ENCODE data around the gene OR52N4.
"Not testable (repeated sequence)": the region's sequence is repeated elsewhere in the genome, so short reads cannot be mapped to it uniquely, and the experiment has no call there.

Gene OR52N4

DNA sequence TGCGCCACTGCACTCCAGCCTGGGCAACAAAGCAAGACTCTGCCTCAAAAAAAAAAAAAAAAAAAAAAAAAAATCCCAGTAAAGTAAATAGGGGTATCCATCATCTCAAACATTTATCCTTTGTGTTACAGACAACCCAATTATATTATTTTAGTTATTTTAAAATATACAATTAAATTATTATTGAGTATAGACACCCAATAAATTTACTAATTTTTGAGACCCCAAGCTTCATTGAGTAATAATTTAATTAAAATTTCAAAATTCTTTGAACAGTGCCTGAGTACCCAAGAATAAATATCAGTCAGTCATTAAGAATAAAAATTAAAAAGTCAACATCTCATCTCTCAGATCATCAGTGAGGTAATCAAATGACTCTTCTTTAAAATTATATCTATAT, at the start of gene OR52N4:
Gene OR52N4, plus strand, starts transcription at position 301 of the 400 bp plus-strand sequence. CDS start 498 bp downstream, outside the sequence.
- no peak for DNase-seq

DNA sequence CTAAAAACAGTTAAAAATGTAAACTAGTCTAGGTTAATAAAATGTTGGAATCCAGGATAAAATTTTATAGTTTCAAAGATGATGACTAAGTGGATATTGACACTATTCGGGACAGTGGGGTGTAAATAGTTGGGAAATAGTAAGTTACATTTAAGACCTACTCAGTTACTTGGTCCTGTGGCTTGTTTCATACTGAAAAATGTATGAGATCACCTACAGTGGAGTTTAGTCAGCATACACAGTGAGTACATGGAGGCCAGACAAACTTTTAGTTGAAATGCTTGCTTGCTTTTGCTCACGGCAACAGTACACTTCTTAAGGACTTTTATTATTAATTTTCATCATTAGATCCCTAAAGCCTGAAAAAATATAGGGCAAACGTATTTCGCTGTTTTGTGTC, 48.4 kb upstream of the OR52N4 start:
- DNase-seq = no peak

DNA sequence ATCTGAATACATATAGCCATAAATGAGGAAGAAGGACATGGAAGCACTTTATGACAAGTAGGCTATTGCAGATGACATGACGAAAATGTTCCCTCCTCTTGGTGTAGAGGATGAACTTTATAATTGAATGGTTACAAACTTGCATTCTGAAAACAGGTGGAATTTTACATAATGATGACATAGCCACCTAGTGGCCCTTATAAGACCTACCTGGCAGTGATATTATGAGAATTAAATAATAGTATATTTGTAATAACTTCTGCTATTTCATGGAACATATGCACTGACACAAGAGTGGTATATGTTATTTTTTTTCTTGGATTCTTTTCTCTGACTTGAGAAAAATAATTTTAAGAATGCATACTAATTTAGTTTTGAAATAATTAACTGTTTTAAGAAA, 41.5 kb upstream of the OR52N4 start:
- no peak for DNase-seq

DNA sequence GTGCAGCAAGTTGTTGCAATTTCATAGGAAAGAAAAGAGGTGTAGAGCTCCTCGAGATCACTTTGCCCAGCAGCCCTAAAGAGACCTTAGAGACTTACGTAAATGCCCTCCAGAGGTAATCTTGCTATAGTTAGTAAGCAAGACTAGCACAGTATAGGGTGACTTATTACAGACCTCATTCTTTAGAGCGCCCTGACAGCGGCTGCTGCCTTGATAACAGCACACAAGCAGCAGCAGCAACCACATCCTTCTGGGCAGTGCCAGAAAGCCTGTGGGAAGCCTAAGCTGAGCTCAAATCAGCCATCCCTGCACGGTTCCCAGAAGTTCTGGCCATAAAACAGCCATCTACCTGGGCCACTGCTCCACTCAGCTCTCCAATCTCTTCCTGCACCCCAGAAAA, 40.3 kb upstream of the OR52N4 start:
- DNase-seq = no peak

- DNase-seq = not testable (repeated sequence)
These were observed 37.5 kb upstream of the OR52N4 start for GRCh38 chr11:5716518-5716917.

GRCh38 chr11:5719703-5720495, 34.1 kb upstream of the OR52N4 start:
- DNase-seq = no peak

DNA sequence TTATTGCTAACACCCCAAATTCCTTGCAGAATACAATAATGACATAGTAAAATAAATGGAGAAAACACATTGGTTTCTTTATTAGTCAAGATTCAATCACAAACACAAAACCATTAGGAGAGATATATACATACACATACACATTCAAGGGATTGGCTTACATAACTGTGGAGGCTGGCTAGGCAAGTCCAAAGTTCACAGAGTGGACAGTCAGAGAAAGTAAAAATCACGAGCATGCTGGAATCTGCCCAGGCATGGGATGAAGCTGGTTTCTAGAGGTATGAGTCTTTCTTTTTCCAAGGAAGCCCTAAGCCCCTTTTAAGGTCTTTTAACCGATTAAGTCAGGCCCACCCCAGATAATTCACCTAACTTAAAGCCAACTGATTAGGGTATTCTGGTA, 31.4 kb upstream of the OR52N4 start:
- no peak for DNase-seq

DNA sequence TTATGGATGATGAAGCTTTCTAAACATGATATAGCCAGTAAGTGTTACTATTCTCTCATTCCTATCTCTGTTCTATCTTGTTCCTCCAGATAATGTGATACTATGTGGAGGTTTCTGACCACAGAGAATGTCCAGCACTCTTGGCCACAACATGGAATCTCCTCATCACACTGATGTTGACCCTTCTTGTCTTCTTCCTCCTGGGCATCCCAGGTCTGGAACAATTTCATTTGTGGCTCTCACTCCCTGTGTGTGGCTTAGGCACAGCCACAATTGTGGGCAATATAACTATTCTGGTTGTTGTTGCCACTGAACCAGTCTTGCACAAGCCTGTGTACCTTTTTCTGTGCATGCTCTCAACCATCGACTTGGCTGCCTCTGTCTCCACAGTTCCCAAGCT, 27.7 kb upstream of the OR52N4 start:
- DNase-seq = no peak

GRCh38 chr11:5727691-5728090, 26.4 kb upstream of the OR52N4 start:
- no peak for DNase-seq

- no peak for DNase-seq
These were observed 17.6 kb upstream of the OR52N4 start, which contains the start of gene OR56B1 for GRCh38 chr11:5736396-5736795. Gene OR56B1 (plus strand): TSS chr11:5736448. CDS start chr11:5736517, 69 bp downstream.

GRCh38 chr11:5737091-5737490, 17.0 kb upstream of the OR52N4 start:
- no peak for DNase-seq

- no peak for DNase-seq
These were observed 16.2 kb upstream of the OR52N4 start for GRCh38 chr11:5737670-5738392.

DNA sequence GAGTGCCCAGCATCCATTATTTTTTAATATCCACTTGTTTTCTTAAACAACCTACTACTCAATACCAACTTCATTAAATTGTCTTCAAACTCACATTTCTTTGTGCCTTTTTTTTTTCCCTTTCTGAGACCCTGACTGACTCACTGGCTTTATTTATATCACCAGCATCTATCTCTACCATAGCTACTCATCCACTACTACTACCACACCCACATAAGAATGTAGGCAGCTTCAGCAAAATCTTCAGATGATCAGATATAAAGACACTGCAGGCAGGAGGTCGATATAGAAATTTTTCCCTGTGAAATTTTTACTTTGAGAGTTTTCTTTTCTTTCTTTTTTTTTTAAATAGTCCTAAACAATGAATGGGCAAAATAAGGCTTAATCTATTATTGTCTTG, 15.6 kb upstream of the OR52N4 start:
- no peak for DNase-seq

DNA sequence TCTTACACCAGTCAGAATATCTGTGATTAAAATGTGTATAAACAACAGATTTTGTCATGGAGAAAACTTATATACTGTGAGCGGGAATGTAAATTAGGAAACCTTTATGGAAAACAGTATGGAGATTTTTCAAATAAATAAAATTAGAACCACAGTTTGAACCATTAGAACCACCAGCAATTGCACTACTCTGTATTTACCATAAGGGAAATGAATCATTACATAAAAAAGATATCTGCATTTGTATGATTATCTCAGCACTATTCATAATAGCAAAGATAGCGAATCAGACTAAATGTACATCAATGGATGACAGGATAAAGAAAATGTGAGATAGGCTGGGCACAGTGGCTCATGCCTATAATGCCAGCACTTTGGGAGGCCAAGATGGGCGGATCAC, 7.4 kb upstream of the OR52N4 start:
- no peak for DNase-seq

DNA sequence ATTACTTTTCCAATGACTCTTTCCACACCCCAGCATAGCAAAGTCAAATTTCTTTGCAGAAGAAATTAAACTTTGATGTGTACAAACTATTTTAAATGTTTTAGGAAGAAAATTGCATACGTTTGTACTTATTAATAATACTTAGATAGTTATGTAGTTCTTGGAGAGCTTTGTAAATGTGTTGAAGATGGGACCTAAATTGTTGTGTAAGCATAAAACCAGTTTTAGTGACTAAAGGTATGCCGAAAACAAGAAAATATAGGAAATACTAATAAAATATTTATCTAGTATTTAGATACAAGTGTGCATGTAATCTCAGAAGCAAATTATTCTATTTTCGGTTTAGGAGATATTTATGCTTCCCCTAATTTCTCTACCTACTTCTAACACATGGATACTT, 4.2 kb upstream of the OR52N4 start:
- no peak for DNase-seq

GRCh38 chr11:5767056-5767455, 13.0 kb downstream of the OR52N4 start:
- DNase-seq = no peak

GRCh38 chr11:5783255-5783654, 29.2 kb downstream of the OR52N4 start, which contains the start of gene OR52N5:
Gene OR52N5 (minus strand): TSS chr11:5783355. CDS start chr11:5778634, 4,721 bp downstream.
- DNase-seq = no peak

- no peak for DNase-seq
These were observed 37.1 kb downstream of the OR52N4 start, which contains the start of gene OR52N1 for GRCh38 chr11:5791165-5791564. Gene OR52N1 (minus strand): TSS chr11:5791265. CDS start chr11:5788816, 2,449 bp downstream.

DNA sequence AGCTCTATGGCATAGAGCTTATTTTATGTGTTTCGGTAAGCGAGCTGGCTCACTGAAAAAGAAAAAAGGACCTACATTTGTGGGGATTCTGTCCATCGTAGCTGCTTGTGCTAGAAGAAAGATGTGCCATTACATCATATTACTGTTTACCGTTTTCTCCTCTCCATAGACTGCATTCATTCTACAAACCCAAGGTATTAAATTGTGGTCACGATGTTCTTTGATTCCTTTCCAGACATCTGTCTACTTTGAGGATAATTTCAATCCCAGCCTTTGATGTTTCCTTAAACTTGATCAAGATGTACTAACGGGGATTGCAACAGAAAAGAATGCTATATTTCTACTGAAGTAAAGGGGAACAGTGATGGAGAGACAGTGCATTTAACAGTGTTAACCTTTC, 42.5 kb downstream of the OR52N4 start:
- no peak for DNase-seq

- no peak for DNase-seq
These were observed 49.9 kb downstream of the OR52N4 start for GRCh38 chr11:5803982-5804381.

All from COR-L47 (cell line).